Esophagus squamous epithelium (tissue), 5 donors: ENCODE measurements around the gene AARSD1. TPM values are rescaled to one million over a fixed set of nuclear protein-coding genes. Genes with fewer than 3 reads are reported as not detected.
"Not testable (repeated sequence)": the region's sequence is repeated elsewhere in the genome, so short reads cannot be mapped to it uniquely, and the experiment has no call there.

Experiments
- DNase-seq: peaks from one replicate; lab custom pipeline; 2025; lab: John Stamatoyannopoulos, UW
- H3K27ac ChIP-seq, 4 donors: fragments of 200-600 bp; sonication (generic); one replicate each; pipeline ENCODE4 v1.5.1; 2016 to 2019; ENCODE audit warnings: mild to moderate bottlenecking in 1 of 4
- H3K27me3 ChIP-seq, 4 donors: fragments of 200-600 bp; sonication (generic); 1 replicate in 3 of 4; 2 replicates in 1 of 4; pipeline versions ENCODE4 v1.5.1 to v1.6.0; 2017 to 2021; ENCODE audit warnings: antibody characterized with exemption in 1 of 4
- H3K36me3 ChIP-seq, 3 donors: fragments of 200-600 bp; sonication (generic); one replicate each; pipeline ENCODE4 v1.5.1; 2016 to 2019
- H3K4me1 ChIP-seq, 3 donors: fragments of 200-600 bp; sonication (generic); one replicate each; pipeline ENCODE4 v1.5.1; 2017 to 2019
- H3K4me3 ChIP-seq, 4 donors: fragments of 200-600 bp; sonication (generic); 1 replicate in 3 of 4; 2 replicates in 1 of 4; pipeline ENCODE4 v1.5.1; 2016 to 2019; ENCODE audit warnings: mild to moderate bottlenecking in 2 of 4, moderate library complexity in 1 of 4
- H3K9me3 ChIP-seq, 3 donors: fragments of 200-600 bp; sonication (generic); one replicate each; pipeline ENCODE4 v1.5.1; 2016 to 2019
- POLR2A ChIP-seq, 4 donors: fragments of 450-650 bp; IDR thresholded peaks; one replicate each; pipeline ENCODE4 v1.6.1; 2017; ENCODE audit warnings: antibody characterized with exemption in 4 of 4, mild to moderate bottlenecking in 4 of 4, moderate library complexity in 3 of 4
- whole genome bisulfite sequencing, 2 donors: methylation state at CpG; one replicate each; pipeline ENCODE4 v1.1.5; 2018; 5-methylcytosine and 5-hydroxymethylcytosine counted together
- intact Hi-C: fragments of 100-400 bp; cut with DNase I; formaldehyde crosslinking; loops from one replicate; pipeline ENCODE4 v1.15.0; 2022
- total RNA-seq, 4 donors: library from RNA; depleted of rRNA; stranded (reverse); fragments of >200 nt; gene quantifications; one replicate each; pipeline ENCODE4 v1.1.0, GENCODE V29; 2016
- TF ChIP-seq, protein P1 (sequence below), 6 experiments: fragments of 450-650 bp in 4 of 6; fragments of 200-600 bp in 2 of 6; sonication (generic) in 2 of 6; IDR thresholded peaks; one replicate each; pipeline ENCODE4 v1.5.1; 2016 to 2019; ENCODE audit warnings: antibody characterized with exemption in 6 of 6, mild to moderate bottlenecking in 4 of 6, moderate library complexity in 4 of 6
- donor health status: DM: yes; HTN: yes; CAD: no.

AARSD1 gene
- total RNA-seq, 4 donors from 2014 or later = 14.2 to 25.9 (median 22.6) TPM

DNA sequence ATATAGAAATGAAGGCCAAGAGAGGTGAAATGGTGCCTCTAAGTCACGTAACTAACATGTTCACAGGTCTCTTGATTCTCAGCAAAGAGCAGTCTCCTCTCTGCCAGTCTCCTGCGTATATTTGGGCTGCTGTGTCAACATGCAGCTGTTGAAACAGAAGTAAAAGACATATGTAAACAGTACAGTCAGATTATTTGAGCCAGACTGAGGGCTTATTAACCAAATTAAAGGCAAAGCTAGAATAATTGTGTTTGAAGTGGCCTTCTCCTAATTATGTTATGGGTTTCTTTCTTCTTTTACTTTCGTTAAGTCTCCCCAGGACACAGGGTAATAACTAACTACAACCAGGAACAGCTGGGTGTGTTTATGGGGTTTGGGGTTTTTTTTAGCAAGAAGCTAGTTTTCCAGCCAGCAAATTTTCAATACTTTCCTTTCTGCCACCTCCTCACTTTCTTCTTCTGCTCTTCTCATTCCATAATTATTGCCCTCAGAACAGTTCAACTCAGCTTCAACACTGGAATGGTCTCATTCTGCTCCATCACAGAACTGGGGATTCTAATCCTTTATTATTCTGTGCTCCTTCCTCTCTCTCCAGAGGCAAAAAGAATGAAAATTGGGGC is 45.2 kb downstream of the AARSD1 start:
- no peak overlapping the region for H3K4me3 ChIP-seq
- no peaks in the 10 kb centered on the region for H3K36me3 ChIP-seq
- TF ChIP-seq POLR2A (IDR thresholded peaks at IDR 0.05) = no peak
- TF ChIP-seq, protein P1, sequence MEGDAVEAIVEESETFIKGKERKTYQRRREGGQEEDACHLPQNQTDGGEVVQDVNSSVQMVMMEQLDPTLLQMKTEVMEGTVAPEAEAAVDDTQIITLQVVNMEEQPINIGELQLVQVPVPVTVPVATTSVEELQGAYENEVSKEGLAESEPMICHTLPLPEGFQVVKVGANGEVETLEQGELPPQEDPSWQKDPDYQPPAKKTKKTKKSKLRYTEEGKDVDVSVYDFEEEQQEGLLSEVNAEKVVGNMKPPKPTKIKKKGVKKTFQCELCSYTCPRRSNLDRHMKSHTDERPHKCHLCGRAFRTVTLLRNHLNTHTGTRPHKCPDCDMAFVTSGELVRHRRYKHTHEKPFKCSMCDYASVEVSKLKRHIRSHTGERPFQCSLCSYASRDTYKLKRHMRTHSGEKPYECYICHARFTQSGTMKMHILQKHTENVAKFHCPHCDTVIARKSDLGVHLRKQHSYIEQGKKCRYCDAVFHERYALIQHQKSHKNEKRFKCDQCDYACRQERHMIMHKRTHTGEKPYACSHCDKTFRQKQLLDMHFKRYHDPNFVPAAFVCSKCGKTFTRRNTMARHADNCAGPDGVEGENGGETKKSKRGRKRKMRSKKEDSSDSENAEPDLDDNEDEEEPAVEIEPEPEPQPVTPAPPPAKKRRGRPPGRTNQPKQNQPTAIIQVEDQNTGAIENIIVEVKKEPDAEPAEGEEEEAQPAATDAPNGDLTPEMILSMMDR (IDR thresholded peaks at IDR 0.05) = no peak
- DNase-seq = no peak
- no peaks in the 10 kb centered on the region for H3K27me3 ChIP-seq
- no peaks in the 10 kb centered on the region for H3K9me3 ChIP-seq
- H3K4me1 ChIP-seq = peaks cover 0 to 27% (median 17%) of the 10 kb centered on the region in 3 donors
- intact Hi-C loops = no loop called here
- 49 to 54% methylated on average over 3 of the region's 3 CpGs for WGBS, 2 donors
- H3K27ac ChIP-seq = peak overlapping the region in 1 of 4 donors; percentile 11

DNA sequence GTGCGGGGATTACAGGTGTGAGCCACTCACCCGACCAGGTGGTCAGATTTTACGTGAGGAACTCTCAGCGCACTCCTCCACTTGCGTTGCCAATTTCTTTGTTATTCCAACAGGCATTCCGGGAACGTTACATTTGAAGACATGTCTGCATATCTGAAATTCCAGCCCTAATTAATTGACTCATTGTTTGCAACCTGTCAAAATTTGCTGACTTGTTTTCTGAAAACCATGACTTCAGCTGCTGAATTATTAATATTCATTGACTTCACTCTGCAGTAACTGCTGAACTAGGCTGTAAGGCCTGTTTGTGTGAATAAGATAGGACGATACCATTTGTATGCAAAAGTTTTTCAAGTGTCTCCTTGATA is 47.0 kb downstream of the AARSD1 start:
- H3K27ac ChIP-seq = no peak overlapping the region
- H3K4me3 ChIP-seq = no peak overlapping the region
- intact Hi-C loops = no loop called here
- peaks cover 0 to 12% (median 8%) of the 10 kb centered on the region in 3 donors for H3K4me1 ChIP-seq
- H3K36me3 ChIP-seq = no peaks in the 10 kb centered on the region
- no peak for DNase-seq
- no peak for TF ChIP-seq POLR2A (IDR thresholded peaks at IDR 0.05)
- TF ChIP-seq, protein P1 (IDR thresholded peaks at IDR 0.05) = no peak
- H3K27me3 ChIP-seq = no peaks in the 10 kb centered on the region
- 60 to 75% methylated on average over 8 of the region's 8 CpGs for WGBS, 2 donors
- H3K9me3 ChIP-seq = no peaks in the 10 kb centered on the region

DNA sequence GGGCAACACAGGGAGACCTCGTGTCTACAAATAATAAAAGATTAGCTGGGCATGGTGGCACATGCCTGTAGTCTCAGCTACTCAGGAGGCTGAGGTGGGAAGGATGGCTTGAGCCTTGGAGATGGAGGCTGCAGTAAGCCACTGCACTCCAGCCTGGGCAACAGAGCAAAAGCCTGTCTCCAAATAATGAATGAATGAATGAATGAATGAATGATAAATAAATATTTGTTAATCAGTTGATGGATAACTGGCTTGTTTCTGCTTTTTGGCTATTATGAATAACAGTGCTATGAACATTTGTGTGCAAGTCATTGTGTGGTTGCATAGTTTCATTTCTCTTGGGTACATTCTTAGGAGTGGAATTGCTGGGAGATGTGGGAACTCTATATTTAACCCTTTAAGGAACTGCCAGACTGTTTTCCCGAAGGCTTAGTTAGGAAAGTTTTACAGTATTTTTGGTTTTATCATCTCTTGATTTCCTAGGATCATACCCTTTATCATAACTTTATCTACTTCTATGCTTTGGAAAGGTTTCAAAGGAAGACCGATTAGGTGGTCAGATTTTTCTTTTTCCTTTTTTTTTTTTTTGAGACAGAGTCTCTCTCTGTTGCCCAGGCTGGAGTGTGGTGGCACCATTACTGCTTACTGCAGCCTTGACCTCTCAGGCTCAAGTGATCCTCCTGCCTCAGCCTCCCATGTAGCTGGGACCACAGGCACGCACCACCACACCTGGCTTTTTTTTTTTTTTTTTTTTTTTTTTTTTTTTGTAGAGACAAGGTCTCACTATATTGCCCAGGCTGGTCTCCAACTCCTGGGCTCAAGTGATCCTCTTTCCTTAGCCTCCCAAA is 47.6 kb downstream of the AARSD1 start:
- H3K36me3 ChIP-seq, H3K4me3 ChIP-seq, intact Hi-C loops, DNase-seq, H3K9me3 ChIP-seq, H3K27me3 ChIP-seq, H3K27ac ChIP-seq: not testable (repeated sequence)
- peaks cover 0 to 11% (median 4%) of the 10 kb centered on the region in 3 donors for H3K4me1 ChIP-seq
- 77 to 81% methylated on average over 4 of the region's 4 CpGs for WGBS, 2 donors

DNA sequence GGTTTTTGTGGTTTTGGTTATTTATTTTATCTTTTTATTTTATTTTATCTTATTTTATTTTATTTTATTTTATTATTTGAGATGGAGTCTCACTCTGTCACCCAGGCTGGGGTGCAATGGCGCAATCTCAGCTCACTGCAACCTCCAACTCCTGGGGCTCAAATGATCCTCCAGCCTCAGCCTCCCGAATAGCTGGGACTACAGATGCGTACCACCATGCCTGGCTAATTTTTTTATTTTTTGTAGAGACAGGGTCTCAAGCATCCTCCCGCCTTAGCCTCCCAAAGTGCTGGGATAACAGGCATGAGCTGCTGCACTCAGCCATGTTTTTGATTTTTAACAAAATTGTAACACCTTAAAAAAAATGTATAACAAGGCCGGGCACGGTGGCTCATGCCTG is 49.0 kb downstream of the AARSD1 start:
- intact Hi-C loops, H3K36me3 ChIP-seq, H3K4me3 ChIP-seq, DNase-seq, H3K27me3 ChIP-seq, H3K4me1 ChIP-seq, H3K9me3 ChIP-seq, H3K27ac ChIP-seq: not testable (repeated sequence)
- WGBS, 2 donors = 93% methylated on average over 4 to 6 of the region's 6 CpGs

DNA sequence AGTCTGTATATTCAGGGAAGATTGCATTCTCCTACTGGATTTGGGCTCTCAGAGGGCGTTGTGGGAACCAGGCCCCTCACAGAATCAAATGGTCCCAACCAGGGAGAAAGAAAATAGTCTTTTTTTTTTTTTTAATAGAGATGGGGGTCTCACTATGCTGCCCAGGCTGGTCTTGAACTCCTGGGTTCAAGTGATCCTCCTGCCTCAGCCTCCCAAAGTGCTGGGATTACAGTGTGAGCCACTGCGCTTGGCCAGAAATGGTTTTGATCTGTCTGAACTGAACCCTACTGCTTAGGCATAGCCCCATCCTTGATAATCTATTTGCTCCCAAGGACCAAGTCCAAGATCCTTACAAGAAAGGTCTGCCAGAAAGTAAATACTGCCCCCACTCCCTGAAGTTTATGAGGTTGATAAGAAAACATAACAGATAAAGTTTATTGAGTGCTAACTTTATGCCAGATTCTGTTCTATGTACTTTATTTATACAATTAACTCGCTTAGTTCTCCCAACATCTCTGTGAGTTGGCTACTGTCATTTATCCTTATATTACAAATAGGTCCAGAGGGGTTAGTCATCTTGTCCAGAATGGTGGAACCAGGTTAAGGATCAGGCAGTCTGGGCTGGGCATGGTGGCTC is 50.2 kb downstream of the AARSD1 start:
- TF ChIP-seq POLR2A (IDR thresholded peaks at IDR 0.05) = no peak
- TF ChIP-seq, protein P1 (IDR thresholded peaks at IDR 0.05) = no peak
- 86 to 90% methylated on average over 3 of the region's 3 CpGs for WGBS, 2 donors
- Histone ChIP-seq H3K9me3 (no peaks in the 10 kb centered on the region), H3K4me3 (no peak overlapping the region), H3K27ac (no peak overlapping the region), H3K4me1 (no peaks in the 10 kb centered on the region), H3K36me3 (no peaks in the 10 kb centered on the region), H3K27me3 (peaks cover 0 to 8% (median 0%) of the 10 kb centered on the region in 4 donors)
- intact Hi-C loops = no loop called here
- no peak for DNase-seq

DNA sequence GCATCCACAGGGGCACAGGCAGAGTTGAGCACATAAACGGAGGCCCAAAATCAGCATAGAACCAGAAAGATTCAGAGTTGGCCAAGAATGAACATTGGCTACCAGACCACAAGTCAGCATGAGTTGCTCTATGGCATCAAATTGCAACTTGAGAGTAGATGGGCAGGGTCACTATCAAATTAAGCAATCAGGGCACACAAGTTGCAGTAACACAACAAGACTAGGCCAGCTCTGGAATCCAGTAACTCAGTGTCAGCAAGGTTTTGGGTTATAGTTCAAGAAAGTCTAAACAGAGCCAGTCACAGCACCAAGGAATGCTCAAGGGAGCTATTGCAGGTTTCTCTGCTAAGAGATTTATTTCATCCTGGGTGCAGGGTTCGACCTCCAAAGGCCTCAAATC is 50.7 kb downstream of the AARSD1 start:
- Histone ChIP-seq H3K4me3 (no peak overlapping the region), H3K4me1 (no peaks in the 10 kb centered on the region), H3K27ac (no peak overlapping the region), H3K9me3 (no peaks in the 10 kb centered on the region), H3K27me3 (peaks cover 0 to 8% (median 0%) of the 10 kb centered on the region in 4 donors), H3K36me3 (no peaks in the 10 kb centered on the region)
- TF ChIP-seq, protein P1 (IDR thresholded peaks at IDR 0.05) = no peak
- no peak for TF ChIP-seq POLR2A (IDR thresholded peaks at IDR 0.05)
- intact Hi-C loops = no loop called here
- WGBS, 2 donors = 48 to 83% methylated on average over 1 to 2 of the region's 2 CpGs
- no peak for DNase-seq
